IPS-18c (cell line): ENCODE results near the gene COL16A1.

Source experiments
- H3K4me3 ChIP-seq: 2 replicates; pipeline ENCODE4 v1.7.0; 2013; ENCODE audit warnings: low read depth, mild to moderate bottlenecking, low read length, moderate library complexity; ENCODE audit not compliant: insufficient read depth
- H3K9me3 ChIP-seq: one replicate; pipeline ENCODE4 v1.6.1; 2013; ENCODE audit warnings: mild to moderate bottlenecking, low read length, moderate library complexity; ENCODE audit not compliant: control insufficient read depth, insufficient read depth

The COL16A1 gene

GRCh38 chr1:31615939-31616338 is 87.9 kb downstream of the COL16A1 start:
- Histone ChIP-seq H3K9me3 (no peaks in the 10 kb centered on the region), H3K4me3 (no peak overlapping the region)

- no peaks in the 10 kb centered on the region for H3K9me3 ChIP-seq
Measured at GRCh38 chr1:31615414-31615813, 88.4 kb downstream of the COL16A1 start.

GRCh38 chr1:31614414-31615005 is 89.3 kb downstream of the COL16A1 start:
- H3K4me3 ChIP-seq, result no peak overlapping the region
- no peaks in the 10 kb centered on the region for H3K9me3 ChIP-seq

More at GRCh38 chr1:31615414-31615813, 88.4 kb downstream of the COL16A1 start:
- no peak overlapping the region for H3K4me3 ChIP-seq

- H3K9me3 ChIP-seq, result no peaks in the 10 kb centered on the region
- no peak overlapping the region for H3K4me3 ChIP-seq
Measured at GRCh38 chr1:31609514-31610118, 94.2 kb downstream of the COL16A1 start.

- no peak overlapping the region for H3K4me3 ChIP-seq
- H3K9me3 ChIP-seq, result no peaks in the 10 kb centered on the region
Measured at GRCh38 chr1:31607360-31607759, 96.5 kb downstream of the COL16A1 start.

- Histone ChIP-seq H3K9me3 (no peaks in the 10 kb centered on the region), H3K4me3 (no peak overlapping the region)
Measured at GRCh38 chr1:31605908-31606427, 97.8 kb downstream of the COL16A1 start.
